VCaP (cell line): ENCODE results near the gene CDHR4.
"Not testable (repeated sequence)": the region's sequence is repeated elsewhere in the genome, so short reads cannot be mapped to it uniquely, and the experiment has no call there.

Experiments used
- H3K27ac ChIP-seq: fragments of 450-650 bp; 2 replicates; pipeline ENCODE4 v1.5.1; 2017
- TF ChIP-seq, protein P1 (sequence below): fragments of 450-650 bp; conservative IDR thresholded peaks from 2 replicates; pipeline ENCODE4 v1.5.1; 2017; ENCODE audit warnings: mild to moderate bottlenecking, moderate library complexity

The CDHR4 gene

GRCh38 chr3:49840388-49840787 is 40.7 kb upstream of the CDHR4 start:
- H3K27ac ChIP-seq, result no peak overlapping the region
- TF ChIP-seq, protein P1, sequence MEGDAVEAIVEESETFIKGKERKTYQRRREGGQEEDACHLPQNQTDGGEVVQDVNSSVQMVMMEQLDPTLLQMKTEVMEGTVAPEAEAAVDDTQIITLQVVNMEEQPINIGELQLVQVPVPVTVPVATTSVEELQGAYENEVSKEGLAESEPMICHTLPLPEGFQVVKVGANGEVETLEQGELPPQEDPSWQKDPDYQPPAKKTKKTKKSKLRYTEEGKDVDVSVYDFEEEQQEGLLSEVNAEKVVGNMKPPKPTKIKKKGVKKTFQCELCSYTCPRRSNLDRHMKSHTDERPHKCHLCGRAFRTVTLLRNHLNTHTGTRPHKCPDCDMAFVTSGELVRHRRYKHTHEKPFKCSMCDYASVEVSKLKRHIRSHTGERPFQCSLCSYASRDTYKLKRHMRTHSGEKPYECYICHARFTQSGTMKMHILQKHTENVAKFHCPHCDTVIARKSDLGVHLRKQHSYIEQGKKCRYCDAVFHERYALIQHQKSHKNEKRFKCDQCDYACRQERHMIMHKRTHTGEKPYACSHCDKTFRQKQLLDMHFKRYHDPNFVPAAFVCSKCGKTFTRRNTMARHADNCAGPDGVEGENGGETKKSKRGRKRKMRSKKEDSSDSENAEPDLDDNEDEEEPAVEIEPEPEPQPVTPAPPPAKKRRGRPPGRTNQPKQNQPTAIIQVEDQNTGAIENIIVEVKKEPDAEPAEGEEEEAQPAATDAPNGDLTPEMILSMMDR, result no peak

DNA sequence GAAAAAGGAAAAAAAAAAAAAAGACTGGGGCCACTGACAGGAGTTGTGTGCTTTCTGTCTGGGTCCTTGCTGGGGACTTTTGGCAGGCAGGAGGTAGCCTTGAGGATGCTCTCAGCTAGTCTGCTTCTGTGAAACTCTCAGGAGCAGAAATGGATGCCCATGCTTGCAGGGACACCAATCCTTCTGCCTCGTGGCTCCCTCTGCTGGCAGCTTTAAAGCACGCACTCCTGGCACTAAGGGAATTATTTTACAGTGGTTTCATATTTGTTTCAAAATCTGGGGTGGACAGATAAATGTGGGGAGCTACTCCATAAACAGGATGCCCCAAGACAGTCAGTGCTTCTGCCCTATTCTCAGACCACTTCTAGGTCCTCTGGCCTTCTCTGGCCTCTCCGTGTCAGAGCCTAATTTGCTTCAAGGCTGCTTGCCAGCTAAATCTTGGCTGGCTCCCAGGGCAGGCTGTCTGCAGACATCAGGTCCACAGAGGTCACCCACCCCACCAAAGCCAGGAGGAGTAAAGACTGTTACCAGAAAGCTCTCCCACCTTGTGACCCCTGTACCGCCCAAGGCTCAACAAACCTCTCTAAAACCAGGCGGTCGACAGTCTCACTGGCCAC is 39.6 kb upstream of the CDHR4 start:
- no peak overlapping the region for H3K27ac ChIP-seq

GRCh38 chr3:49831341-49831740 is 31.7 kb upstream of the CDHR4 start:
- H3K27ac ChIP-seq, result no peak overlapping the region
- TF ChIP-seq, protein P1, result no peak

More for the DNA sequence above, 39.6 kb upstream of the CDHR4 start:
- TF ChIP-seq, protein P1, result peak; percentile 98

DNA sequence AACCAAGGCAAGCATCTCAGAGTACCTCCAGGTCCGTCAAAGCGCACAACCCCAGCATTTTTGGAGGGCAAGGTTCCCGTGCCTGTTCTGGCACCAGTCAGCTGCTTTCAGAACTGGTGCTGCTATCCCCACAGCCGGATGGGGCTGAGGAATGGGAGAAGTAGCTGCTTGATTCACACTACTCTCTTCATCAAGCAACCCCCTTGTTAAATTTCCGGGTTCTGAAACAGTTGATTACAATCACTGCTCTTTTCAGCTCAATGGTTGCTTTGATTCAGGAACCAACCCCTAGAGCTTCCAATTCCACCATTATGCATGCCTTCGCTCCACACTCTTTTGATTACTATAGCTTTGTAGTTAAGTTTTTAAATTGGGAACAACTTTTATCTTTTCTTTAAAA is 26.3 kb upstream of the CDHR4 start:
- TF ChIP-seq, protein P1, result no peak
- H3K27ac ChIP-seq, result no peak overlapping the region

- not testable (repeated sequence) for H3K27ac ChIP-seq
Measured at GRCh38 chr3:49823131-49823530, 23.5 kb upstream of the CDHR4 start.

GRCh38 chr3:49813497-49814174 is 14.0 kb upstream of the CDHR4 start, which contains the start of gene UBA7:
UBA7 (minus strand) TSS chr3:49813953; CDS start chr3:49813787, 166 bp downstream.
- TF ChIP-seq, protein P1, result no peak
- peak within 1 kb of the TSS; percentile 45 for H3K27ac ChIP-seq

GRCh38 chr3:49812916-49813496 is 13.3 kb upstream of the CDHR4 start:
- TF ChIP-seq, protein P1, result no peak
- peak overlapping the region; percentile 45 for H3K27ac ChIP-seq
